ENCODE measurements around the gene KSR2. TPM values are rescaled to one million over a fixed set of nuclear protein-coding genes. Genes with fewer than 3 reads are reported as not detected.

KSR2 gene
- total RNA-seq, 2 experiments from 2014 or later: 0.03 to 0.15 TPM

- H3K9me2 ChIP-seq (ENCODE audit: insufficient read depth, low read length): no peaks in the 10 kb centered on the region
- H3K4me3 ChIP-seq (ENCODE audit: low read depth, low read length, poor library complexity, severe bottlenecking): no peak overlapping the region
- POLR2A ChIA-PET: no interaction called here
- intact Hi-C loops (cut with micrococcal nuclease; ENCODE audit: unreplicated experiment): no loop called here
- no peaks in the 10 kb centered on the region for H4K20me1 ChIP-seq (ENCODE audit: insufficient read depth, low read length)
- H3K27ac ChIP-seq (ENCODE audit: low read depth, low read length, poor library complexity, severe bottlenecking): no peak overlapping the region
- no peaks in the 10 kb centered on the region for H3K9me3 ChIP-seq (ENCODE audit: low read length)
- no TSS peak for BruUV-seq (replicated peaks)
- TF ChIP-seq EZH2phosphoT487 (IDR thresholded peaks at IDR 0.05; ENCODE audit: borderline replicate concordance, low read depth, low read length): no peak
- TF ChIP-seq, protein P1, sequence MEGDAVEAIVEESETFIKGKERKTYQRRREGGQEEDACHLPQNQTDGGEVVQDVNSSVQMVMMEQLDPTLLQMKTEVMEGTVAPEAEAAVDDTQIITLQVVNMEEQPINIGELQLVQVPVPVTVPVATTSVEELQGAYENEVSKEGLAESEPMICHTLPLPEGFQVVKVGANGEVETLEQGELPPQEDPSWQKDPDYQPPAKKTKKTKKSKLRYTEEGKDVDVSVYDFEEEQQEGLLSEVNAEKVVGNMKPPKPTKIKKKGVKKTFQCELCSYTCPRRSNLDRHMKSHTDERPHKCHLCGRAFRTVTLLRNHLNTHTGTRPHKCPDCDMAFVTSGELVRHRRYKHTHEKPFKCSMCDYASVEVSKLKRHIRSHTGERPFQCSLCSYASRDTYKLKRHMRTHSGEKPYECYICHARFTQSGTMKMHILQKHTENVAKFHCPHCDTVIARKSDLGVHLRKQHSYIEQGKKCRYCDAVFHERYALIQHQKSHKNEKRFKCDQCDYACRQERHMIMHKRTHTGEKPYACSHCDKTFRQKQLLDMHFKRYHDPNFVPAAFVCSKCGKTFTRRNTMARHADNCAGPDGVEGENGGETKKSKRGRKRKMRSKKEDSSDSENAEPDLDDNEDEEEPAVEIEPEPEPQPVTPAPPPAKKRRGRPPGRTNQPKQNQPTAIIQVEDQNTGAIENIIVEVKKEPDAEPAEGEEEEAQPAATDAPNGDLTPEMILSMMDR (conservative IDR thresholded peaks at IDR 0.05; ENCODE audit: low read length): no peak
- no peak overlapping the region for H2AFZ ChIP-seq (ENCODE audit: low read length)
- H3K79me2 ChIP-seq (ENCODE audit: insufficient read depth, low read depth, low read length): no peaks in the 10 kb centered on the region
- H3K4me2 ChIP-seq (ENCODE audit: low read length): no peak overlapping the region
- no peaks in the 10 kb centered on the region for H3K36me3 ChIP-seq (ENCODE audit: insufficient read depth, low read length)
- CTCF ChIA-PET (ENCODE audit: unreplicated experiment): no interaction called here
- DNase-seq (ENCODE audit: low spot score): no peak
- no peaks in the 10 kb centered on the region for H3K4me1 ChIP-seq (ENCODE audit: insufficient read depth, low read length, poor library complexity, severe bottlenecking)
Observed at GRCh38 chr12:117494833-117495655, 473.7 kb downstream of the KSR2 start.

GRCh38 chr12:117491711-117492110 is 477.1 kb downstream of the KSR2 start:
- Histone ChIP-seq H3K9me3 (ENCODE audit: low read length) (no peaks in the 10 kb centered on the region), H4K20me1 (ENCODE audit: insufficient read depth, low read length) (no peaks in the 10 kb centered on the region), H3K4me1 (ENCODE audit: insufficient read depth, low read length, poor library complexity, severe bottlenecking) (no peaks in the 10 kb centered on the region), H2AFZ (ENCODE audit: low read length) (no peak overlapping the region), H3K4me3 (ENCODE audit: low read depth, low read length, poor library complexity, severe bottlenecking) (no peak overlapping the region), H3K27ac (ENCODE audit: low read depth, low read length, poor library complexity, severe bottlenecking) (no peak overlapping the region), H3K36me3 (ENCODE audit: insufficient read depth, low read length) (no peaks in the 10 kb centered on the region), H3K9me2 (ENCODE audit: insufficient read depth, low read length) (no peaks in the 10 kb centered on the region), H3K79me2 (ENCODE audit: insufficient read depth, low read depth, low read length) (no peaks in the 10 kb centered on the region), H3K4me2 (ENCODE audit: low read length) (no peak overlapping the region)
- no TSS peak for BruUV-seq (replicated peaks)
- intact Hi-C loops (cut with micrococcal nuclease; ENCODE audit: unreplicated experiment): no loop called here
- no peak for TF ChIP-seq EZH2phosphoT487 (IDR thresholded peaks at IDR 0.05; ENCODE audit: borderline replicate concordance, low read depth, low read length)
- TF ChIP-seq, protein P1 (conservative IDR thresholded peaks at IDR 0.05; ENCODE audit: low read length): no peak
- POLR2A ChIA-PET: no interaction called here
- DNase-seq (ENCODE audit: low spot score): no peak
- CTCF ChIA-PET (ENCODE audit: unreplicated experiment): no interaction called here

DNA sequence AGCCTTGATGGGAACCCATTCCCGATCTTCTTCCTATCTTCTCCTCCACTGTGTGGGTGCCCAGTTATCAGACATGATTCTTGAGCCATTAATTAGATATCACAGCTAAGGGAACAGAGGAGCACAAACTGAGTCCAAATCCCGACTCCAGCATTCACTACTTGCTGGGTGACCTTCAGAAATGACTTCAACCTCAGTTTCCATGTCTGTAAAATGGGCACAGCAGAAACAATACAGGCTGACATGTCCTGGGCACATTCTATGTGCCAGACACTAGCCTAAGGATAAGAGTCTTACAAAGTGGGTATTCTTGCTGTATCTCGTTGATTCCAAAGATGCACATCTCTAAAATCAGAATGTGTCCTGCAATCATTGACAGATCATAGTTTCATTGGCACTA is 478.7 kb downstream of the KSR2 start:
- H3K4me2 ChIP-seq (ENCODE audit: low read length): no peak overlapping the region
- no peak for DNase-seq (ENCODE audit: low spot score)
- H2AFZ ChIP-seq (ENCODE audit: low read length): no peak overlapping the region
- no peak overlapping the region for H3K4me3 ChIP-seq (ENCODE audit: low read depth, low read length, poor library complexity, severe bottlenecking)
- no TSS peak for BruUV-seq (replicated peaks)
- H3K79me2 ChIP-seq (ENCODE audit: insufficient read depth, low read depth, low read length): no peaks in the 10 kb centered on the region
- POLR2A ChIA-PET: interaction anchor here (0.7 kb wide), 1 partner anchor 12 kb away, joined by 4 read pairs; no protein-coding TSS in a partner anchor
- CTCF ChIA-PET (ENCODE audit: unreplicated experiment): no interaction called here
- H3K9me3 ChIP-seq (ENCODE audit: low read length): no peaks in the 10 kb centered on the region
- no peak overlapping the region for H3K27ac ChIP-seq (ENCODE audit: low read depth, low read length, poor library complexity, severe bottlenecking)
- no peaks in the 10 kb centered on the region for H3K36me3 ChIP-seq (ENCODE audit: insufficient read depth, low read length)
- intact Hi-C loops (cut with micrococcal nuclease; ENCODE audit: unreplicated experiment): no loop called here
- TF ChIP-seq, protein P1 (conservative IDR thresholded peaks at IDR 0.05; ENCODE audit: low read length): no peak
- TF ChIP-seq EZH2phosphoT487 (IDR thresholded peaks at IDR 0.05; ENCODE audit: borderline replicate concordance, low read depth, low read length): no peak
- H4K20me1 ChIP-seq (ENCODE audit: insufficient read depth, low read length): no peaks in the 10 kb centered on the region
- no peaks in the 10 kb centered on the region for H3K4me1 ChIP-seq (ENCODE audit: insufficient read depth, low read length, poor library complexity, severe bottlenecking)
- no peaks in the 10 kb centered on the region for H3K9me2 ChIP-seq (ENCODE audit: insufficient read depth, low read length)

Measured in OCI-LY7 (cell line).